Peyer's patch (tissue), 4 donors: Measurements from ENCODE around the gene CLEC9A. TPM values are rescaled to one million over a fixed set of nuclear protein-coding genes. Genes with fewer than 3 reads are reported as not detected.

ENCODE experiments used
- DNase-seq, 3 donors: peaks; one replicate each; pipeline ENCODE4 v3.0.0-alpha.2; 2017 to 2019
- H3K27ac ChIP-seq, 4 donors: fragments of 200-600 bp; sonication (generic); one replicate each; pipeline ENCODE4 v1.5.1; 2016 to 2019
- H3K27me3 ChIP-seq, 2 donors: fragments of 200-600 bp; sonication (generic); one replicate each; pipeline ENCODE4 v1.5.1; 2019
- H3K36me3 ChIP-seq, 3 donors: fragments of 200-600 bp; sonication (generic); one replicate each; pipeline ENCODE4 v1.5.1; 2016 to 2019
- H3K4me1 ChIP-seq, 4 donors: fragments of 200-600 bp; sonication (generic); one replicate each; pipeline ENCODE4 v1.5.1; 2016 to 2019
- H3K4me3 ChIP-seq, 4 donors: fragments of 200-600 bp; sonication (generic); 1 replicate in 3 of 4; 2 replicates in 1 of 4; pipeline ENCODE4 v1.5.1; 2016 to 2019; ENCODE audit warnings: mild to moderate bottlenecking in 1 of 4
- H3K9me3 ChIP-seq, 4 donors: fragments of 200-600 bp; sonication (generic); one replicate each; pipeline ENCODE4 v1.5.1; 2016 to 2019; ENCODE audit warnings: mild to moderate bottlenecking in 1 of 4
- CTCF ChIP-seq, 6 experiments: fragments of 450-650 bp in 4 of 6; fragments of 200-600 bp in 2 of 6; sonication (generic) in 1 of 6; IDR thresholded peaks; one replicate each; pipeline ENCODE4 v1.5.1; 2017 to 2019; ENCODE audit warnings: antibody characterized with exemption in 6 of 6, mild to moderate bottlenecking in 3 of 6, moderate library complexity in 1 of 6
- POLR2A ChIP-seq, 2 donors: fragments of 450-650 bp; IDR thresholded peaks; one replicate each; pipeline ENCODE4 v1.5.1; 2017; ENCODE audit warnings: antibody characterized with exemption in 2 of 2, mild to moderate bottlenecking in 2 of 2, moderate library complexity in 2 of 2
- total RNA-seq, 4 donors: library from RNA; depleted of rRNA; stranded (reverse); fragments of >200 nt; gene quantifications; one replicate each; pipeline ENCODE4 v1.1.0, GENCODE V29; 2016

CLEC9A gene
- total RNA-seq, 4 donors from 2014 or later: 2.5 TPM; not detected in 3

DNA sequence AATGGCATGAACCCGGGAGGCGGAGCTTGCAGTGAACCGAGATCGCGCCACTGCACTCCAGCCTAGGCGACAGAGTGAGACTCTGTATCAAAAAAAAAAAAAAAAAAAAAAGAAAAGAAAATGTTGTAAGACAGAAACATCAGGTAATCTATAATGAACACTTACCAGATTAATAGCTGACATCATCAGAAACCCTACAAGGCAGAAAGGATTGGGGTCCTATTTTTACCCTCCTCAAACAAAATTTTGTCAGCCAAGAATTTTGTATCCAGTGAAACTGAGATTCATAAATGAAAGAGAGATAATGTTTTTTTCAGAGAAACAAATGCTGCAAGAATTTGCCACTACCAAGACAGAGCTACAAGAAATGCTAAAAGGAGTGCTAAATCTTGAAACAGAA, 54.3 kb downstream of the CLEC9A start:
- DNase-seq: no peak
- Histone ChIP-seq H3K4me3 (no peak overlapping the region), H3K4me1 (no peaks in the 10 kb centered on the region), H3K9me3 (peaks cover 0 to 4% (median 0%) of the 10 kb centered on the region in 4 donors), H3K27me3 (no peaks in the 10 kb centered on the region), H3K36me3 (no peaks in the 10 kb centered on the region), H3K27ac (no peak overlapping the region)
- no peak for TF ChIP-seq POLR2A (IDR thresholded peaks at IDR 0.05)
- no peak for TF ChIP-seq CTCF (IDR thresholded peaks at IDR 0.05)

DNA sequence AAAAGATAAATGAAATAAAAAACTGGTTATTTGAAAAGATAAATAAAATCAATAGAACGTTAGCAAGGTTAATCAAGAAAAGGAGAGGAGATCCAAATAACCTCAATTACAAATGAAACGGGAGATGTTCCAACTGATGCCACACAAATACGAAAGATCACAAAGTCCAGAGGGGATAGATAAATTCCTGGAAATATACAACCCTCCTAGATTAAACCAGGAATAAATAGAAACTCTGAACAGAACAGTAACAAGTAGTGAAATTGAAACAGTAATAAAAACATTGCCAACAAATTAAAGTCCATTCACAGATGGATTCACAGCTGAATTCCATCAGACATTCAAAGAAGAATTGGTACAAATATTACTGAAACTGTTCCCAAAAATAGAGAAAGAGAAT, 55.9 kb downstream of the CLEC9A start:
- H3K27ac ChIP-seq: no peak overlapping the region
- no peak overlapping the region for H3K4me3 ChIP-seq
- H3K4me1 ChIP-seq: no peaks in the 10 kb centered on the region
- H3K27me3 ChIP-seq: no peaks in the 10 kb centered on the region
- TF ChIP-seq POLR2A (IDR thresholded peaks at IDR 0.05): no peak
- TF ChIP-seq CTCF (IDR thresholded peaks at IDR 0.05): no peak
- no peaks in the 10 kb centered on the region for H3K36me3 ChIP-seq
- DNase-seq: no peak
- H3K9me3 ChIP-seq: peaks cover 0 to 4% (median 0%) of the 10 kb centered on the region in 4 donors

DNA sequence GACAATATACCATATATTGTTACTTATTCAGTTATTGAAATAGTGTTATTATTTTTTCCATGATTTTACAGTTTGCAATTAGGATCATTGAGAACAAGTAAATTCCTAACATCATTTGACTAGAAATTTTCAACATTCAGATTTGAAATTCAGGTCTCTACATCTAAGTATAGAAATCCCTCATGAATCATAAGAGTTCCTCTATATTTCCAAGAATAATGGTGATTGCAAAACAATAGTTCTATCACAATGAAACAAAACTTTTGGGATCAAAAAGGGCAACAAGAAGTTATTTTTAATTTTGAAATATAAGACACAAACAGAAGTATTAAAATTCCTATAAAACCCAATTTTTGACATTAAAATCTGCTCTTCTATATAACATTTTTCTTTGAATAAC, 57.5 kb downstream of the CLEC9A start:
- no peak for DNase-seq
- no peaks in the 10 kb centered on the region for H3K27me3 ChIP-seq

DNA sequence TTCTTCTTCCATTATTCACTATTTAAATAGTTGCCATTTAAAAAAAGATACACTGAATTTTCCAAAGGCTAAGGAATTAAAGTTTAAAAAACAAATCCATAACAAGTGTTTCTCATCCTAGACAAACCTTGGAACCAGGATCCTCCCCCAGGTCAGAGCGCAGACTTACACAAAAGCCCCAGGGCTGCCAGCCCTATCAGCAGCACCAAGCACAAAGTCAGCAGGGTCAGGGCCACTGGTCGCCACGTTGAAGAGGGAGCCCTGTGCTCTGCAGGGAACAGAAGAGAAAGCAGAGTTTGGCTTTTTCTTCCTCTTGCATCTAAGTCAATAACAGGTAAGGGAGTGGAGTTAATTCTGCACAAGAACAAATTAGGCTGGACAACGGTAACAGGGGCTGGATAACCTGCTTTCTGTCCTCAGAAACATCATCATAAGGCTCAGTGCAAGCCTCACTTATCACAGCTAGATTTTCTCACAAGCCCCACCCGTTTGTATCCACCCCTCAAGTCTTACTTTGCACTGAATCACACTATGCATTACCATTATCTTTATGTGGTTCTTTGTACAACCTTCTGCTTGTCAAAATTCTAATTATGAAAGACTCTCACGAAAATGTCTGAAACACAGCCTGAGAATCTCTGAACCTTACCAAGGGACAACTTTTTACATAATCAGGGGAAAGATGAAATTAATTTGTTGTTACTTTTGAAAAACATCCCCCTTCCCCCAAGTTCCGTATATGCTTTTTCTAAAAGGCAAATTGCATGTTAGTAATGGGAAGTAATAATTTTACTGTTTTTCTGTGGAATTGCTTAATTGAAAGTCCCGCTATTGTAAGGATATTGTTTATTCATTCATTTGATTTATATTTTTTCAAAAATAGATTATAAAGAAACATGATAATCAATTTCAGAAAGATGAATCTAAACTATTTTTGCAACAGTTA, 58.7 kb downstream of the CLEC9A start:
- Histone ChIP-seq H3K4me3 (no peak overlapping the region), H3K9me3 (peaks cover 0 to 2% (median 0%) of the 10 kb centered on the region in 4 donors), H3K36me3 (no peaks in the 10 kb centered on the region), H3K27me3 (no peaks in the 10 kb centered on the region), H3K27ac (no peak overlapping the region), H3K4me1 (no peaks in the 10 kb centered on the region)
- TF ChIP-seq POLR2A (IDR thresholded peaks at IDR 0.05) (no peak), CTCF (IDR thresholded peaks at IDR 0.05) (no peak)
- no peak for DNase-seq

More for the DNA sequence above, 57.5 kb downstream of the CLEC9A start:
- Histone ChIP-seq H3K36me3 (no peaks in the 10 kb centered on the region), H3K27ac (no peak overlapping the region), H3K4me3 (no peak overlapping the region), H3K4me1 (no peaks in the 10 kb centered on the region), H3K9me3 (peaks cover 0 to 4% (median 0%) of the 10 kb centered on the region in 4 donors)
- TF ChIP-seq POLR2A (IDR thresholded peaks at IDR 0.05): no peak
- TF ChIP-seq CTCF (IDR thresholded peaks at IDR 0.05): no peak

DNA sequence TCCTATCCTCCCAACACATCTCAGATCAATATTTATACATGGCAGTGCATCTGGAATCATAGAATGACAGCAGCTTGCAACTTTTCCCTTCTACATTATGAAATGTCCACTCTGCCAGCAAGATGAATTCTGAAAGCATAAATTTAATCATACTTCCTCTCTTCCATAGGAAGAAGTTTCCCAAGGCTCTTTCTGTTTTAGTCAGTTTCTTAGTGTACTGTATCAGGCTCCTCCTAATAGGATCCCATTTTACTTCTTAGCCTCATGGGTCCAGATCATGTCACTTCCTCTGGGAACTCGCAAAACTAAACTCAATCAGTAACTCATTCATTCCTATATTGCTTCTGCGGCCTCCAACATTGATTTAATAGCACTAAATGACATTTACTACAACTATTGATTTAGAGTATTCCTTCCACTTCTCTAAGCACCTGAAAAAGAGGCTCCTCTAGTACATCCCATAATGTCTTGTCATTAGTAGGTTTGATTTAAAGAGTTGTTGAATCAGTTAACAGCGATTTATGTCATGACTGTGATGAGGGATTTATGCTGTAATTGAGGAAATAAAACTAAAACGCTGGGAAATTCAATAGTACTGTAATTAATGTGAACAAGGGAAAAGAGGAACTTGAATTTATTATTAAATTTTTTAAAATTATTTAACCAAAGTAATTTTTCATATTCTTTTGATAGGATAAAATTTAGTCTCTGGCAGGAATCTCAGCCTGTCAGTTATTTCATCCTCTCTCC, 64.3 kb downstream of the CLEC9A start:
- TF ChIP-seq CTCF (IDR thresholded peaks at IDR 0.05): no peak
- TF ChIP-seq POLR2A (IDR thresholded peaks at IDR 0.05): no peak
- Histone ChIP-seq H3K27ac (peak overlapping the region in 1 of 4 donors; percentile 23), H3K36me3 (no peaks in the 10 kb centered on the region), H3K9me3 (no peaks in the 10 kb centered on the region), H3K27me3 (no peaks in the 10 kb centered on the region), H3K4me1 (no peaks in the 10 kb centered on the region), H3K4me3 (no peak overlapping the region)
- DNase-seq: no peak
